HL-60 (cell line): ENCODE data around the gene DOCK8.

ENCODE experiments used
- DNase-seq, 2 experiments: peaks; one replicate each; pipeline ENCODE4 v3.0.0-alpha.2; 2010 to 2020; ENCODE audit warnings: low read depth in 1 of 2, low spot score in 1 of 2
- H3K27ac ChIP-seq: fragments of 250-450 bp; sonication (Bioruptor Pico); replicated peaks from 2 replicates; pipeline ENCODE4 v1.5.1; 2020; ENCODE audit warnings: mild to moderate bottlenecking, moderate library complexity
- H3K27me3 ChIP-seq: fragments of 250-450 bp; sonication (Bioruptor Pico); 2 replicates; pipeline ENCODE4 v1.5.1; 2021; ENCODE audit warnings: mild to moderate bottlenecking, moderate library complexity; ENCODE audit not compliant: insufficient read depth, poor library complexity, severe bottlenecking
- H3K4me3 ChIP-seq: replicated peaks from 2 replicates; pipeline ENCODE4 v1.5.1; 2011; ENCODE audit warnings: mild to moderate bottlenecking, control low read depth, low read length; ENCODE audit not compliant: insufficient read depth
- GABPA ChIP-seq: IDR thresholded peaks from 2 replicates; pipeline ENCODE4 v1.6.1; 2012; ENCODE audit warnings: low read depth
- POLR2AphosphoS5 ChIP-seq: IDR thresholded peaks from 2 replicates; pipeline ENCODE4 v1.6.1; 2012; ENCODE audit warnings: low read depth
- REST ChIP-seq: IDR thresholded peaks from 2 replicates; pipeline ENCODE4 v1.6.1; 2012; ENCODE audit warnings: low read depth; ENCODE audit not compliant: insufficient replicate concordance
- SPI1 ChIP-seq: IDR thresholded peaks from 2 replicates; pipeline ENCODE4 v1.6.1; 2012; ENCODE audit warnings: low read depth, mild to moderate bottlenecking, borderline replicate concordance
- TF ChIP-seq, protein P1 (sequence below): IDR thresholded peaks from one replicate; pipeline ENCODE4 v1.5.1; 2011; ENCODE audit warnings: low read length, control low read depth, inconsistent platforms; ENCODE audit not compliant: insufficient read depth

DOCK8 gene

DNA sequence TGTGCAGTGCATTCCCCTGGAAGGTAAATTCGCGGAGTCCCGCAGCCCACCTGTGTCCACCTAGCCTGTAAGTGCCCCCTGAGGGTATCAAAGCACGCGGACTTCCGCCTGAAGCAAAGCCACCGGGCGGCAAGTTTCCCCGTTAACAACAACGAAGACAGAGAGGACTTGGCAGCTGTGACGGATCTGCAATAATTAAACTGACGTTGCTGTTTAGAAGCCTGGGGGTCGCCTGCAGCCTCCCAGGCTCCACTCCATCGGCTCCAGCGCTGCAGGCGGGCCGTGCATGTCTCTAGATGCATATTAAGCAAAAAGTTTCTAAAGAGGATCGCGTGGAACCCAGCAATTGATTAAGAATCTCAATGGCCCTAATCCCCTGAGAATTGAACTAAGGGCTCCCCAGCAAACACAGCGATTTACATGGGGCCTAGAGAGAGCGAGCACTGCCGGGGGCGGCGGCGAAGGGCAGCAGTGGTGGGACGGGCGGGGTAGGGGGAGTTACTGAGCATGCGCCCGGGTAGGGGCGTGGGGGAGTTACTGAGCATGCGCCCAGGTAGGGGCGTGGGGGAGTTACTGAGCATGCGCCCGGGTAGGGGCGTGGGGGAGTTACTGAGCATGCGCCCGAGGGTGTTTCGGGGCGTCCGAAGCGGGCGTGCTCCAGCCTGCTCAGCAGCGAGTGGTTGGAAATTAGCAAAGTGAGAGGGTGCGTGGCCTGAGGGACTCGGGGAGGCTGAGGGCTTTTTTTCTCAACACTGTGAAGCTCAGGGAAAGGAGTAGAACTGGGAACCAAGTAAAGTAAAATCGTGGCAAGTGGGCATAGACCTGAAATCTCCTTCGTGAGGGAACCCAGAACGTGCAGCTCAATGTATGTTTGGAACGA is 255.2 kb downstream of the DOCK8 start:
- Histone ChIP-seq H3K27me3 (no peaks in the 10 kb centered on the region), H3K27ac (peak overlapping the region; percentile 73), H3K4me3 (peak overlapping the region; percentile 63)
- peak; percentile 77; the same call in 1 of the 2 replicates for TF ChIP-seq POLR2AphosphoS5
- no peak for TF ChIP-seq REST
- TF ChIP-seq, protein P1, sequence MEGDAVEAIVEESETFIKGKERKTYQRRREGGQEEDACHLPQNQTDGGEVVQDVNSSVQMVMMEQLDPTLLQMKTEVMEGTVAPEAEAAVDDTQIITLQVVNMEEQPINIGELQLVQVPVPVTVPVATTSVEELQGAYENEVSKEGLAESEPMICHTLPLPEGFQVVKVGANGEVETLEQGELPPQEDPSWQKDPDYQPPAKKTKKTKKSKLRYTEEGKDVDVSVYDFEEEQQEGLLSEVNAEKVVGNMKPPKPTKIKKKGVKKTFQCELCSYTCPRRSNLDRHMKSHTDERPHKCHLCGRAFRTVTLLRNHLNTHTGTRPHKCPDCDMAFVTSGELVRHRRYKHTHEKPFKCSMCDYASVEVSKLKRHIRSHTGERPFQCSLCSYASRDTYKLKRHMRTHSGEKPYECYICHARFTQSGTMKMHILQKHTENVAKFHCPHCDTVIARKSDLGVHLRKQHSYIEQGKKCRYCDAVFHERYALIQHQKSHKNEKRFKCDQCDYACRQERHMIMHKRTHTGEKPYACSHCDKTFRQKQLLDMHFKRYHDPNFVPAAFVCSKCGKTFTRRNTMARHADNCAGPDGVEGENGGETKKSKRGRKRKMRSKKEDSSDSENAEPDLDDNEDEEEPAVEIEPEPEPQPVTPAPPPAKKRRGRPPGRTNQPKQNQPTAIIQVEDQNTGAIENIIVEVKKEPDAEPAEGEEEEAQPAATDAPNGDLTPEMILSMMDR = no peak
- TF ChIP-seq SPI1 = no peak
- TF ChIP-seq GABPA = no peak
- peak; percentile 77 to 91 for DNase-seq

DNA sequence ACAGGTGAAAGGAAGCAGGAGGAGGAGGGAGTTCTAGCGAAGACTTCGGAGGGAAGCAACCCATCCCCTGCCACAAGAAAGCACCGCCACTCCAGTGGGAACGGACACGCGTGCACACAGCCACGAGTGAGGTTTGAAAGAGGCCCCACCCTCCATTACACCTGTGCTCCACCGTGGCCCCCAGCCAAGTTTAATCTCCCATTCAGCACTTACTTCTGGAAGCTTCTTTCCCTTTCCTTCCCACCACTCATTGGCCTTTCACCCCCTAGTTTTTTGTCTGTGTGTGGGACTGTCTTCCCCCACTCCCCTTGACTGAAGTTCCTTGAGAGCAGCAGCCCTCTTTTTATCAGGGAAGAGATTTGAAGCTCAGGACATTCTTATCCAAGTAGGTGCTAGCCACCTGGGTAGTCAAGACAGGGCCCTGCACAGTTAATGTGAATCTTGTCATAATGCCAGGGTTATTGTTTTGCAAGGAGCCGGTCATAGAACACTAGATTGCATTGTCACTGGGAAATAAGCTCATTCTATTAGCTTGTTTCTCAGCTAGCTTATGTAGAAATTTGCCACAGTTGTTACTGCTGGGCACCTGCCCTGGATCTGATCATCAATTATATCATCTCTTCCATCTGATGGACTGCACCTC is 256.0 kb downstream of the DOCK8 start:
- DNase-seq = no peak
- peak overlapping the region; percentile 73 for H3K27ac ChIP-seq

More for the DNA sequence above, 256.0 kb downstream of the DOCK8 start:
- Histone ChIP-seq H3K27me3 (no peaks in the 10 kb centered on the region), H3K4me3 (peak overlapping the region; percentile 63)
- TF ChIP-seq SPI1 = no peak
- no peak for TF ChIP-seq REST
- TF ChIP-seq GABPA = no peak
- no peak for TF ChIP-seq POLR2AphosphoS5
- TF ChIP-seq, protein P1 = no peak
